ENCODE measurements around the gene FAM200B.

Gene FAM200B

GRCh38 chr4:15681372-15682241 lies at the start of gene FAM200B:
FAM200B (plus strand) TSS chr4:15681827; CDS start chr4:15686978, 5,151 bp downstream.
- Histone ChIP-seq H3K4me3 (ENCODE audit: low read depth, low read length) (peak within 1 kb of the TSS; percentile 94), H3K9ac (ENCODE audit: low read depth, low read length) (peak within 1 kb of the TSS; percentile 97), H3K36me3 (ENCODE audit: control insufficient read depth, insufficient read depth, low read length) (no peaks in the 10 kb centered on the region), H3K27me3 (ENCODE audit: control insufficient read depth, insufficient read depth, low read length) (no peaks in the 10 kb centered on the region), H3K9me3 (ENCODE audit: control insufficient read depth, insufficient read depth, low read length) (no peaks in the 10 kb centered on the region), H3K4me1 (ENCODE audit: control insufficient read depth, insufficient read depth, low read length) (peaks cover 25% of the 10 kb centered on the region)

GRCh38 chr4:15636818-15637217 lies 44.8 kb upstream of the FAM200B start:
- H3K36me3 ChIP-seq (ENCODE audit: control insufficient read depth, insufficient read depth, low read length), result peaks cover 10% of the 10 kb centered on the region

GRCh38 chr4:15638418-15638817 lies 43.2 kb upstream of the FAM200B start:
- H3K36me3 ChIP-seq (ENCODE audit: control insufficient read depth, insufficient read depth, low read length), result peaks cover 10% of the 10 kb centered on the region
- no peak overlapping the region for H3K9ac ChIP-seq (ENCODE audit: low read depth, low read length)
- H3K9me3 ChIP-seq (ENCODE audit: control insufficient read depth, insufficient read depth, low read length), result no peaks in the 10 kb centered on the region
- no peaks in the 10 kb centered on the region for H3K4me1 ChIP-seq (ENCODE audit: control insufficient read depth, insufficient read depth, low read length)
- H3K27me3 ChIP-seq (ENCODE audit: control insufficient read depth, insufficient read depth, low read length), result no peaks in the 10 kb centered on the region
- H3K4me3 ChIP-seq (ENCODE audit: low read depth, low read length), result no peak overlapping the region

More at GRCh38 chr4:15636818-15637217, 44.8 kb upstream of the FAM200B start:
- Histone ChIP-seq H3K4me1 (ENCODE audit: control insufficient read depth, insufficient read depth, low read length) (no peaks in the 10 kb centered on the region), H3K9me3 (ENCODE audit: control insufficient read depth, insufficient read depth, low read length) (no peaks in the 10 kb centered on the region), H3K9ac (ENCODE audit: low read depth, low read length) (no peak overlapping the region), H3K27me3 (ENCODE audit: control insufficient read depth, insufficient read depth, low read length) (no peaks in the 10 kb centered on the region), H3K4me3 (ENCODE audit: low read depth, low read length) (no peak overlapping the region)

- Histone ChIP-seq H3K27me3 (ENCODE audit: control insufficient read depth, insufficient read depth, low read length) (no peaks in the 10 kb centered on the region), H3K4me3 (ENCODE audit: low read depth, low read length) (no peak overlapping the region), H3K9ac (ENCODE audit: low read depth, low read length) (no peak overlapping the region), H3K4me1 (ENCODE audit: control insufficient read depth, insufficient read depth, low read length) (peaks cover 16% of the 10 kb centered on the region), H3K36me3 (ENCODE audit: control insufficient read depth, insufficient read depth, low read length) (no peaks in the 10 kb centered on the region), H3K9me3 (ENCODE audit: control insufficient read depth, insufficient read depth, low read length) (no peaks in the 10 kb centered on the region)
Measured at GRCh38 chr4:15648600-15648999, 33.0 kb upstream of the FAM200B start.

GRCh38 chr4:15649914-15650545 lies 31.6 kb upstream of the FAM200B start:
- peaks cover 18% of the 10 kb centered on the region for H3K4me1 ChIP-seq (ENCODE audit: control insufficient read depth, insufficient read depth, low read length)
- no peaks in the 10 kb centered on the region for H3K27me3 ChIP-seq (ENCODE audit: control insufficient read depth, insufficient read depth, low read length)
- H3K9me3 ChIP-seq (ENCODE audit: control insufficient read depth, insufficient read depth, low read length), result no peaks in the 10 kb centered on the region
- no peak overlapping the region for H3K9ac ChIP-seq (ENCODE audit: low read depth, low read length)
- no peak overlapping the region for H3K4me3 ChIP-seq (ENCODE audit: low read depth, low read length)
- H3K36me3 ChIP-seq (ENCODE audit: control insufficient read depth, insufficient read depth, low read length), result no peaks in the 10 kb centered on the region

GRCh38 chr4:15651676-15652075 lies 30.0 kb upstream of the FAM200B start:
- H3K4me1 ChIP-seq (ENCODE audit: control insufficient read depth, insufficient read depth, low read length), result peaks cover 23% of the 10 kb centered on the region
- no peaks in the 10 kb centered on the region for H3K36me3 ChIP-seq (ENCODE audit: control insufficient read depth, insufficient read depth, low read length)
- no peaks in the 10 kb centered on the region for H3K27me3 ChIP-seq (ENCODE audit: control insufficient read depth, insufficient read depth, low read length)
- no peak overlapping the region for H3K4me3 ChIP-seq (ENCODE audit: low read depth, low read length)
- H3K9ac ChIP-seq (ENCODE audit: low read depth, low read length), result no peak overlapping the region
- no peaks in the 10 kb centered on the region for H3K9me3 ChIP-seq (ENCODE audit: control insufficient read depth, insufficient read depth, low read length)

GRCh38 chr4:15652191-15652590 lies 29.4 kb upstream of the FAM200B start:
- H3K4me1 ChIP-seq (ENCODE audit: control insufficient read depth, insufficient read depth, low read length), result peaks cover 23% of the 10 kb centered on the region
- H3K9me3 ChIP-seq (ENCODE audit: control insufficient read depth, insufficient read depth, low read length), result no peaks in the 10 kb centered on the region
- H3K4me3 ChIP-seq (ENCODE audit: low read depth, low read length), result no peak overlapping the region

GRCh38 chr4:15652841-15653240 lies 28.8 kb upstream of the FAM200B start:
- Histone ChIP-seq H3K27me3 (ENCODE audit: control insufficient read depth, insufficient read depth, low read length) (no peaks in the 10 kb centered on the region), H3K9me3 (ENCODE audit: control insufficient read depth, insufficient read depth, low read length) (no peaks in the 10 kb centered on the region), H3K4me1 (ENCODE audit: control insufficient read depth, insufficient read depth, low read length) (peaks cover 23% of the 10 kb centered on the region), H3K9ac (ENCODE audit: low read depth, low read length) (no peak overlapping the region), H3K36me3 (ENCODE audit: control insufficient read depth, insufficient read depth, low read length) (no peaks in the 10 kb centered on the region), H3K4me3 (ENCODE audit: low read depth, low read length) (no peak overlapping the region)

More at GRCh38 chr4:15652191-15652590, 29.4 kb upstream of the FAM200B start:
- no peak overlapping the region for H3K9ac ChIP-seq (ENCODE audit: low read depth, low read length)
- no peaks in the 10 kb centered on the region for H3K36me3 ChIP-seq (ENCODE audit: control insufficient read depth, insufficient read depth, low read length)
- H3K27me3 ChIP-seq (ENCODE audit: control insufficient read depth, insufficient read depth, low read length), result no peaks in the 10 kb centered on the region

- peaks cover 23% of the 10 kb centered on the region for H3K4me1 ChIP-seq (ENCODE audit: control insufficient read depth, insufficient read depth, low read length)
- H3K9ac ChIP-seq (ENCODE audit: low read depth, low read length), result no peak overlapping the region
- peak overlapping the region; percentile 69 for H3K4me3 ChIP-seq (ENCODE audit: low read depth, low read length)
- no peaks in the 10 kb centered on the region for H3K36me3 ChIP-seq (ENCODE audit: control insufficient read depth, insufficient read depth, low read length)
- H3K9me3 ChIP-seq (ENCODE audit: control insufficient read depth, insufficient read depth, low read length), result no peaks in the 10 kb centered on the region
- H3K27me3 ChIP-seq (ENCODE audit: control insufficient read depth, insufficient read depth, low read length), result no peaks in the 10 kb centered on the region
Measured at GRCh38 chr4:15653420-15653819, 28.2 kb upstream of the FAM200B start.

- Histone ChIP-seq H3K9me3 (ENCODE audit: control insufficient read depth, insufficient read depth, low read length) (no peaks in the 10 kb centered on the region), H3K4me1 (ENCODE audit: control insufficient read depth, insufficient read depth, low read length) (peaks cover 23% of the 10 kb centered on the region), H3K36me3 (ENCODE audit: control insufficient read depth, insufficient read depth, low read length) (no peaks in the 10 kb centered on the region), H3K4me3 (ENCODE audit: low read depth, low read length) (peak overlapping the region; percentile 69), H3K9ac (ENCODE audit: low read depth, low read length) (peak overlapping the region; percentile 41), H3K27me3 (ENCODE audit: control insufficient read depth, insufficient read depth, low read length) (no peaks in the 10 kb centered on the region)
Measured at GRCh38 chr4:15653864-15654592, 27.6 kb upstream of the FAM200B start.

- Histone ChIP-seq H3K36me3 (ENCODE audit: control insufficient read depth, insufficient read depth, low read length) (no peaks in the 10 kb centered on the region), H3K27me3 (ENCODE audit: control insufficient read depth, insufficient read depth, low read length) (no peaks in the 10 kb centered on the region), H3K9me3 (ENCODE audit: control insufficient read depth, insufficient read depth, low read length) (no peaks in the 10 kb centered on the region), H3K4me3 (ENCODE audit: low read depth, low read length) (peak overlapping the region; percentile 69), H3K4me1 (ENCODE audit: control insufficient read depth, insufficient read depth, low read length) (peaks cover 23% of the 10 kb centered on the region), H3K9ac (ENCODE audit: low read depth, low read length) (peak overlapping the region; percentile 66)
Measured at GRCh38 chr4:15654593-15655222, 26.9 kb upstream of the FAM200B start.

Measured in iPS-15b (cell line).